PC-9 (cell line): ENCODE data around the gene ZNF608.

ENCODE experiments used
- CTCF ChIP-seq: fragments of 200-600 bp; sonication (generic); conservative IDR thresholded peaks from 2 replicates; pipeline ENCODE4 v1.6.1; 2017; ENCODE audit warnings: mixed run types, antibody characterized with exemption, mild to moderate bottlenecking, moderate library complexity
- EZH2 ChIP-seq: fragments of 200-600 bp; sonication (generic); IDR thresholded peaks from 2 replicates; pipeline ENCODE4 v1.8.0; 2017; ENCODE audit warnings: antibody characterized with exemption, low read depth

- TF ChIP-seq CTCF (no peak), EZH2 (no peak)
Measured at GRCh38 chr5:124790301-124790894, 44.0 kb upstream of the ZNF608 start.
